Transverse colon (tissue), 4 donors: ENCODE data around the gene ADCY2. TPM values are rescaled to one million over a fixed set of nuclear protein-coding genes. Genes with fewer than 3 reads are reported as not detected.
A peak's percentile ranks its signal among the peaks of the same experiment; 100 is the strongest.

ENCODE experiments used
- DNase-seq: peaks from one replicate; pipeline ENCODE4 v3.0.0-alpha.2; 2019
- H3K27ac ChIP-seq, 4 donors: fragments of 200-600 bp; sonication (generic); 2 replicates each; pipeline ENCODE4 v1.5.1; 2016 to 2018; ENCODE audit warnings: inconsistent platforms in 4 of 4
- H3K27me3 ChIP-seq: fragments of 200-600 bp; sonication (generic); 2 replicates; pipeline ENCODE4 v1.5.1; 2017; ENCODE audit warnings: inconsistent platforms
- H3K36me3 ChIP-seq, 4 donors: fragments of 200-600 bp; sonication (generic); 2 replicates each; pipeline ENCODE4 v1.5.1; 2017 to 2019; ENCODE audit warnings: inconsistent platforms in 4 of 4
- H3K4me1 ChIP-seq, 4 donors: fragments of 200-600 bp; sonication (generic); 2 replicates each; pipeline ENCODE4 v1.5.1; 2017 to 2020; ENCODE audit warnings: inconsistent platforms in 4 of 4
- H3K4me3 ChIP-seq, 4 donors: fragments of 200-600 bp; sonication (generic); 1 replicate in 1 of 4; 2 replicates in 3 of 4; pipeline versions ENCODE4 v1.5.1 to v1.6.1; 2017 to 2019; ENCODE audit warnings: inconsistent platforms in 4 of 4
- H3K9me3 ChIP-seq, 2 donors: fragments of 200-600 bp; sonication (generic); 2 replicates each; pipeline ENCODE4 v1.5.1; 2017 to 2019; ENCODE audit warnings: inconsistent platforms in 2 of 2
- CTCF ChIP-seq, 5 experiments: fragments of 200-600 bp in 3 of 5; fragments of 450-650 bp in 2 of 5; sonication (generic) in 3 of 5; IDR thresholded peaks; 1 replicate in 2 of 5; 2 replicates in 3 of 5; pipeline ENCODE4 v1.5.1; 2016 to 2017; ENCODE audit warnings: antibody characterized with exemption in 5 of 5, inconsistent platforms in 3 of 5, mild to moderate bottlenecking in 2 of 5, moderate library complexity in 1 of 5
- EP300 ChIP-seq: sonication (generic); formaldehyde crosslinking; IDR thresholded peaks from one replicate; pipeline ENCODE4 v1.6.1; 2017; ENCODE audit warnings: antibody characterized with exemption, low read depth
- POLR2A ChIP-seq: fragments of 450-650 bp; IDR thresholded peaks from one replicate; pipeline ENCODE4 v1.6.1; 2016; ENCODE audit warnings: antibody characterized with exemption, mild to moderate bottlenecking, moderate library complexity
- POLR2AphosphoS5 ChIP-seq, 3 donors: sonication (generic); formaldehyde crosslinking; IDR thresholded peaks; one replicate each; pipeline ENCODE4 v1.6.1; 2016; ENCODE audit warnings: antibody characterized with exemption in 3 of 3
- WGBS, 2 donors: methylation state at CpG; one replicate each; pipeline ENCODE4 v1.1.5; 2018; ENCODE audit warnings: low coverage in 1 of 2; 5-methylcytosine and 5-hydroxymethylcytosine counted together
- in situ Hi-C, 4 donors: fragments of 200-750 bp; cut with MboI; loops; one replicate each; pipeline versions ENCODE4 v1.15.0 to v1.15.1; 2017; ENCODE audit warnings: low sequenced_read_pairs in 3 of 4, low pct_ligation_motif_present in 1 of 4, low pct_unique_long_range_greater_than_20kb in 1 of 4
- intact Hi-C: fragments of 100-400 bp; cut with DNase I; formaldehyde crosslinking; loops from one replicate; pipeline ENCODE4 v1.15.1; 2023; ENCODE audit warnings: low total_unique reads
- total RNA-seq, 4 donors: library from RNA; depleted of rRNA; stranded (reverse); fragments of >200 nt; gene quantifications; one replicate each; pipeline ENCODE4 v1.1.0, GENCODE V29; 2016

ADCY2 gene
- total RNA-seq, 4 donors from 2014 or later = 1.4 to 4.5 (median 3.1) TPM

DNA sequence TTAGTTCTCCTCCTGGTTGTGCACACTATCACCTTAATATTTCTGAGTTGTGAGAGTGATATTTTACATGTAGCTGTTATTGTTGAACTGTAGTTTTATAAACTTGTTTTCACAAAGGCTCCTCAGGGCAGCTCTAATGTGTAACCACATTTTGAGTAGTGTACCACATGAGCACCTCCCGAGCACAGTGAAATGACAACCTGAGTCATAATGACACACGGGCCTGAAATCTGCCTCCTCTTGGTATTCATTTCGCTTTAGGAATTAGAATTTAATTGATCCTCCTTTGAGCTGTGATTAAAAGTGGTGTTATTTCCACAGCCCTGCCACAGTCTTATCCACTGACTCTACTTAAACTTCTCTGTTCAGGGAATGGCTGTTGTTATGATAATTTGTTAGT is 480.9 kb downstream of the ADCY2 start:
- WGBS, 2 donors = 75% methylated on average over 3 of the region's 3 CpGs; no CpG with 5 or more reads in 1 of the 2 donors
- no peak for TF ChIP-seq CTCF (IDR thresholded peaks at IDR 0.05)
- TF ChIP-seq EP300 = no peak
- TF ChIP-seq POLR2A = no peak
- no peak for TF ChIP-seq POLR2AphosphoS5 (IDR thresholded peaks at IDR 0.05)
- Histone ChIP-seq H3K9me3 (no peaks in the 10 kb centered on the region), H3K27me3 (no peaks in the 10 kb centered on the region), H3K4me3 (no peak overlapping the region), H3K4me1 (peaks cover 3 to 31% (median 19%) of the 10 kb centered on the region in 4 donors), H3K36me3 (peaks cover 0 to 31% (median 6%) of the 10 kb centered on the region in 4 donors), H3K27ac (no peak overlapping the region)
- DNase-seq = no peak
- in situ Hi-C loops (no loop called here), intact Hi-C loops (loop anchor here (5.0 kb wide), 1 partner anchor 1950 kb away; no protein-coding TSS in a partner anchor)

DNA sequence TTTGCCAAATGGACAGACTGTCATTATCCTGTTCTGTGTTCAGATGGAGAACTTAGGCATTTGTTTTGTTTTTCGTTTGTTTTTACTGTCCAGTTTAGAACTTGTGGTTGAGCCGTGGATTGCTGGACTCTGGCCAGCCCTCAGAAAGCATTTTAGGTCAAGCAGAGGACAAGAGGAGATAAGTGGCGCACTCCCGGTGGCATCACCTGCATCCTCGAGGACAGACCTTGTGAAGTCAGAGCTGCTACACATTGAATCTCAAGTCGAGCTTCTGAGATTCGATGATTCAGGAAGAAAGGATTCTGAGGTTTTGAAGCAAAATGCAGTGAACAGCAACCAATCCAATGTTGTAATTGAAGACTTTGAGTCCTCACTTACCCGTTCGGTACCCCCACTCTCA is 481.9 kb downstream of the ADCY2 start:
- Histone ChIP-seq H3K36me3 (peaks cover 0 to 34% (median 6%) of the 10 kb centered on the region in 4 donors), H3K27ac (peak overlapping the region in 1 of 4 donors; percentile 38), H3K9me3 (no peaks in the 10 kb centered on the region), H3K4me1 (peaks cover 3 to 21% (median 14%) of the 10 kb centered on the region in 4 donors), H3K27me3 (no peaks in the 10 kb centered on the region), H3K4me3 (no peak overlapping the region)
- in situ Hi-C loops = no loop called here
- 70 to 72% methylated on average over 3 to 9 of the region's 9 CpGs for WGBS, 2 donors
- intact Hi-C loops = loop anchor here (5.0 kb wide), 1 partner anchor 1951 kb away; no protein-coding TSS in a partner anchor
- DNase-seq = no peak
- TF ChIP-seq EP300 = no peak
- TF ChIP-seq POLR2A = no peak
- TF ChIP-seq CTCF (IDR thresholded peaks at IDR 0.05) = no peak
- TF ChIP-seq POLR2AphosphoS5 (IDR thresholded peaks at IDR 0.05) = no peak

DNA sequence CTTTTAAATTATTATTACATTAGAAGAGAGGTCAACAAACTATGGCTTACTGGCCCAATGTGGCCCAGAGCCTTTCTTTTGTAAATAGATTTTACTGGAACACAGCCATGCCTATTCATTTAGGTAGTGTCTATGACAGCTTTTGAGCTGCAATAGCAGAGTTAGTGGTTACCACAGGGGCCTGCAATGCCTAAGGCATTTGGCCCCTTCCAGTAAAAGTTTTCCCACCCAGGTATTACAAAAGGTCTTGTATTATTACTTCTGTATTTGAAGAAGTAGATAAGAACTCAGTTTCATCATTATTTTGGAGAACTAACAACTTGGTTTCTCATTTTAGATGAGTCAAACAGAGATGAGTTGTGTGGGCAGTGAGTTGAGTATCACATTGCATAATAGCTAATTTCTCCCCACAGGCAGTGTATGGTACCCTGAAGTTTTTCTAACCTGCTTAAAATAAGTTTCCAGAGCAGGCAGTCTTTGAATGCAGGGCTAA is 482.5 kb downstream of the ADCY2 start:
- Histone ChIP-seq H3K4me3 (no peak overlapping the region), H3K4me1 (peaks cover 3 to 21% (median 14%) of the 10 kb centered on the region in 4 donors), H3K36me3 (peaks cover 0 to 35% (median 7%) of the 10 kb centered on the region in 4 donors), H3K9me3 (no peaks in the 10 kb centered on the region), H3K27me3 (no peaks in the 10 kb centered on the region), H3K27ac (peak overlapping the region in 3 of 4 donors; percentile 18 to 38 (median 24))
- in situ Hi-C loops (no loop called here), intact Hi-C loops (loop anchor here (5.0 kb wide), 1 partner anchor 1951 kb away; no protein-coding TSS in a partner anchor)
- TF ChIP-seq CTCF (IDR thresholded peaks at IDR 0.05) = no peak
- TF ChIP-seq POLR2AphosphoS5 (IDR thresholded peaks at IDR 0.05) = no peak
- TF ChIP-seq POLR2A = no peak
- TF ChIP-seq EP300 = no peak
- no peak for DNase-seq
